ENCODE data around the gene AUTS2.
"Not testable (repeated sequence)": the region's sequence is repeated elsewhere in the genome, so short reads cannot be mapped to it uniquely, and the experiment has no call there.

AUTS2 gene

DNA sequence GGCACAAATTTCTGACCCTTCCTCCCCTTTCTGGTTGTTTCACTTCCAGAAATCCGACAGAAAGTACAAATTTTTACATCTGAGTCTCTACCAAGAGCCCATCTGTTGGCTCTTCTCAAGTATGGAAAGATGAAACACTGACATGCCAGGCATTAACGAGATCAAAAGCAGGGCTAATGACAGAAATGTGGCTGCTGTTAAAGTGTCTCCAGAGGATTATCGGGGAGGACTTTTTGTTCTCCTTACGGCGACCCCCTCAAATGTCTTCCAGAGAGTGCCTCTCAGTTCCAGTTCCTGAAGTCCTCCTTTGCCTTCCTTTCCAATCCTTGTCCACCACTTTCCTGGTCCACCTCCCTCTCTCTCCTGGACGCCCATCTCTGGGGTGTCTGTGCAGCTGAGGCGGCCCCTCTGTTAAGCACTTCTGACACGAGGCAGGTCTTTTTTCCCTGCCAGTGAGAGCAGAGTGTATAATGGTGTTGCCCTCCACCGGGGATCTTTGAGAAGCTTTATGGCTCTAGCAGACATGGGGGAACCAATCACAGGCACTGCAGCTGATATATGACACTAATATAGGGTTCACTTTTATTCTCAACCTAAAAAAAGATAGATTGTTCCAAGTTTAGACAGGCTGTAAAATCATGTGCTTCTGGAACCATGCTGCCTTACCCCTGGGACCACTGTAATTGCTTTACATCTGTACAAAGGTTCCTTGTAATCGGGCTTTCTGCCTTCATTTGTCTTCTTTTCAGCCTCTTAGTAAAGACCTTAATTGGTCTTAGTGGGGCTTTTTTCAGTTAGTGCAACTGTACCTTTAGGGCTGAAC is 757.1 kb downstream of the AUTS2 start:
- no peak overlapping the region for H3K4me3 ChIP-seq (ENCODE audit: low read length in 2 of 2)
- no peak overlapping the region for H3K27ac ChIP-seq (ENCODE audit: low read length)
- H3K27me3 ChIP-seq (ENCODE audit: control insufficient read depth in 1 of 2, insufficient read depth in 2 of 2, low read length in 2 of 2) = no peaks in the 10 kb centered on the region
- H3K9me3 ChIP-seq (ENCODE audit: control insufficient read depth in 2 of 2, low read length in 2 of 2) = no peaks in the 10 kb centered on the region
- no peaks in the 10 kb centered on the region for H3K36me3 ChIP-seq (ENCODE audit: control insufficient read depth in 2 of 2, insufficient read depth in 2 of 2, low read length in 2 of 2)
- peaks cover 10% of the 10 kb centered on the region for H3K4me1 ChIP-seq (ENCODE audit: control insufficient read depth, insufficient read depth, low read length)
- H3K9ac ChIP-seq (ENCODE audit: low read length in 2 of 2) = no peak overlapping the region

DNA sequence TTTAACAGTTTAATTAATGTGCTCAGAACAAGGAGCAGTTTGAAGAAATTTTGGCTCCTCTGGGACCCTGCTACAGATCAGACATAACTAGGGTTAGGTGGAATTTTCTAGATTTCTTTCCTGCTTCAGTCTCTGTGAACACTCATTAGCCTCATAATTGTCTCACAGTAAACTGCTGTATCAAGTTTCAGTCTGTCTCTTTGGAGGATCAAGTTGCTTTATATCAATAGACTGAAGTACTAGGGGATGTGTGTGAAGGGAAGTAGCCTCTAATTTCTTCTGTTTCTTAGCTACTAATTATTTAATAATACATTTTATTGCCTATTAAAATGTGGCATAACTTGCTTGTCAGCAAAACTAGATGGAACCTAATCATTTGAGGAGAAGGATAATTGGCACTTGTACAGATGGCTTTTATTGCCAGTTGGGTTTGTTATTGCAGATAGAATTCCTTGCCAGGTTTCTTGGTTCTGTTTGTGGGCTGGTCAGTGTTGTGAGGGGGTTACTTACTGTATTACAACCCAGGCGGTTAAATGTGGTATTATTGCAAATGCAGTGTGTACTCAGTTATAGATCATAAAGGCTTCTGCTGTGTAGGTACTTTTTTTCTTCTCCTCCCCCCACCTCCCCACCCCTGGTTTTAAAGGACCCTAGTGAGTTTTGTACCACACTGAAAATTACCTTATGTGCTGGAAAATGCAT is 758.0 kb downstream of the AUTS2 start:
- no peak overlapping the region for H3K27ac ChIP-seq (ENCODE audit: low read length)
- H3K9me3 ChIP-seq (ENCODE audit: control insufficient read depth in 2 of 2, low read length in 2 of 2) = no peaks in the 10 kb centered on the region
- H3K4me3 ChIP-seq (ENCODE audit: low read length in 2 of 2) = no peak overlapping the region
- H3K36me3 ChIP-seq (ENCODE audit: control insufficient read depth in 2 of 2, insufficient read depth in 2 of 2, low read length in 2 of 2) = no peaks in the 10 kb centered on the region
- H3K9ac ChIP-seq (ENCODE audit: low read length in 2 of 2) = no peak overlapping the region
- no peaks in the 10 kb centered on the region for H3K27me3 ChIP-seq (ENCODE audit: control insufficient read depth in 1 of 2, insufficient read depth in 2 of 2, low read length in 2 of 2)
- H3K4me1 ChIP-seq (ENCODE audit: control insufficient read depth, insufficient read depth, low read length) = peaks cover 10% of the 10 kb centered on the region

DNA sequence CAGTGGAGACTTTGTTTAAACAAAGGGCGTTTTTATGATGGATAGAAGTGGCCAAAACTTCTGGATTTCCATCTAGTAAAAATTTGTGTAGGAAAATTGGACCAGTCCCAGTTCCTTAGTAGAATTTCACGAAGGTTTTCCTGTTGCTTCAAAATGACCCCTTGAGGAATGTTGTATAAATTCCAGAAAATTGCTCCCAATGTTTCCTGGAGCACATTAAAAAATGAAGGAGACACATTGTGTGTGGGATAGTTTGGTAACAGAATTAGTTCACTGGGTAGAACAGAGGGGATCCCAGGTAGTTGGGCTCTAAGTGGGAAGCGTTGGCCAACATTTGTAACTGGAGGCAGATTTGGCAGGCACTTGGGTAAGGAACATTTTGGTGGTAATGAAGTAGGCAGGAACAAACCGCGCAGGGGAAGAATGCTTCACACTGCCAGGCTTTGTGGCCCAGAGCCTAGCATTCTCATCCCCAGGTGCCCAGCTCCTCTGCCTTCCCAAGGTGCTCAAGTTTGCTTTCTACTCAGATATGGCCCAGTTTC is 758.6 kb downstream of the AUTS2 start:
- Histone ChIP-seq H3K4me3 (ENCODE audit: low read length in 2 of 2) (no peak overlapping the region), H3K9ac (ENCODE audit: low read length in 2 of 2) (no peak overlapping the region), H3K27ac (ENCODE audit: low read length) (no peak overlapping the region), H3K4me1 (ENCODE audit: control insufficient read depth, insufficient read depth, low read length) (peaks cover 10% of the 10 kb centered on the region), H3K36me3 (ENCODE audit: control insufficient read depth in 2 of 2, insufficient read depth in 2 of 2, low read length in 2 of 2) (no peaks in the 10 kb centered on the region), H3K9me3 (ENCODE audit: control insufficient read depth in 2 of 2, low read length in 2 of 2) (no peaks in the 10 kb centered on the region), H3K27me3 (ENCODE audit: control insufficient read depth in 1 of 2, insufficient read depth in 2 of 2, low read length in 2 of 2) (no peaks in the 10 kb centered on the region)

- Histone ChIP-seq H3K4me1 (ENCODE audit: control insufficient read depth, insufficient read depth, low read length) (peaks cover 3% of the 10 kb centered on the region), H3K27me3 (ENCODE audit: control insufficient read depth in 1 of 2, insufficient read depth in 2 of 2, low read length in 2 of 2) (no peaks in the 10 kb centered on the region), H3K9me3 (ENCODE audit: control insufficient read depth in 2 of 2, low read length in 2 of 2) (no peaks in the 10 kb centered on the region), H3K4me3 (ENCODE audit: low read length in 2 of 2) (no peak overlapping the region), H3K9ac (ENCODE audit: low read length in 2 of 2) (no peak overlapping the region), H3K36me3 (ENCODE audit: control insufficient read depth in 2 of 2, insufficient read depth in 2 of 2, low read length in 2 of 2) (no peaks in the 10 kb centered on the region), H3K27ac (ENCODE audit: low read length) (no peak overlapping the region)
Observed at GRCh38 chr7:70360557-70360956, 762.3 kb downstream of the AUTS2 start.

- H3K27ac ChIP-seq (ENCODE audit: low read length) = no peak overlapping the region
- no peaks in the 10 kb centered on the region for H3K27me3 ChIP-seq (ENCODE audit: control insufficient read depth in 1 of 2, insufficient read depth in 2 of 2, low read length in 2 of 2)
- no peaks in the 10 kb centered on the region for H3K9me3 ChIP-seq (ENCODE audit: control insufficient read depth in 2 of 2, low read length in 2 of 2)
- H3K4me1 ChIP-seq (ENCODE audit: control insufficient read depth, insufficient read depth, low read length) = peaks cover 1% of the 10 kb centered on the region
- H3K4me3 ChIP-seq (ENCODE audit: low read length in 2 of 2) = no peak overlapping the region
- H3K9ac ChIP-seq (ENCODE audit: low read length in 2 of 2) = no peak overlapping the region
- no peaks in the 10 kb centered on the region for H3K36me3 ChIP-seq (ENCODE audit: control insufficient read depth in 2 of 2, insufficient read depth in 2 of 2, low read length in 2 of 2)
Observed at GRCh38 chr7:70361821-70362220, 763.5 kb downstream of the AUTS2 start.

GRCh38 chr7:70364393-70364792 is 766.1 kb downstream of the AUTS2 start:
- not testable (repeated sequence) for H3K27me3 ChIP-seq (ENCODE audit: control insufficient read depth in 1 of 2, insufficient read depth in 2 of 2, low read length in 2 of 2); H3K36me3 ChIP-seq (ENCODE audit: control insufficient read depth in 2 of 2, insufficient read depth in 2 of 2, low read length in 2 of 2); H3K9me3 ChIP-seq (ENCODE audit: control insufficient read depth in 2 of 2, low read length in 2 of 2); H3K27ac ChIP-seq (ENCODE audit: low read length); H3K4me3 ChIP-seq (ENCODE audit: low read length in 2 of 2); H3K9ac ChIP-seq (ENCODE audit: low read length in 2 of 2); H3K4me1 ChIP-seq (ENCODE audit: control insufficient read depth, insufficient read depth, low read length)

DNA sequence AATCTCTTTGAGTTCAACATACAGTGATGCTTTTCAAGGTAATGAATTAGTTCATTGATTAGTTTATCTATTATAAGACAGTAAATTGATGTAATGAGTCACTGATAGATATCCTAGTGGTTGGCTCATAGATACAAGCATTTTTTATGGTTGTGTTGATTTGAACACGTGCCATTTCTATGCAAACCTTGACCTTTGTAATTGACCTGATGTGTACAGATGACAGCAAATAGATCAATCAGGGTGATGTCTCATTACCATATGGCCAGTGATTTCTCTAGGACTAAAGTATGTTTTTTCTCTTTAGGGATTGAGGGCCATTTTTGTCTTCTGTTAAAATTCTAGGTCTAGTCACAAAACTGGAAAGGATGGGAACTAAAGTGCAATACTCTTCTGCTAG is 773.4 kb downstream of the AUTS2 start:
- no peak overlapping the region for H3K9ac ChIP-seq (ENCODE audit: low read length in 2 of 2)
- H3K27ac ChIP-seq (ENCODE audit: low read length) = no peak overlapping the region
- H3K27me3 ChIP-seq (ENCODE audit: control insufficient read depth in 1 of 2, insufficient read depth in 2 of 2, low read length in 2 of 2) = no peaks in the 10 kb centered on the region
- H3K9me3 ChIP-seq (ENCODE audit: control insufficient read depth in 2 of 2, low read length in 2 of 2) = no peaks in the 10 kb centered on the region
- peaks cover 3% of the 10 kb centered on the region for H3K4me1 ChIP-seq (ENCODE audit: control insufficient read depth, insufficient read depth, low read length)
- no peak overlapping the region for H3K4me3 ChIP-seq (ENCODE audit: low read length in 2 of 2)
- no peaks in the 10 kb centered on the region for H3K36me3 ChIP-seq (ENCODE audit: control insufficient read depth in 2 of 2, insufficient read depth in 2 of 2, low read length in 2 of 2)

- H3K27ac ChIP-seq (ENCODE audit: low read length) = no peak overlapping the region
- no peaks in the 10 kb centered on the region for H3K36me3 ChIP-seq (ENCODE audit: control insufficient read depth in 2 of 2, insufficient read depth in 2 of 2, low read length in 2 of 2)
- no peak overlapping the region for H3K9ac ChIP-seq (ENCODE audit: low read length in 2 of 2)
- H3K27me3 ChIP-seq (ENCODE audit: control insufficient read depth in 1 of 2, insufficient read depth in 2 of 2, low read length in 2 of 2) = no peaks in the 10 kb centered on the region
- no peak overlapping the region for H3K4me3 ChIP-seq (ENCODE audit: low read length in 2 of 2)
- H3K9me3 ChIP-seq (ENCODE audit: control insufficient read depth in 2 of 2, low read length in 2 of 2) = no peaks in the 10 kb centered on the region
- H3K4me1 ChIP-seq (ENCODE audit: control insufficient read depth, insufficient read depth, low read length) = peaks cover 3% of the 10 kb centered on the region
Observed at GRCh38 chr7:70372768-70373515, 774.7 kb downstream of the AUTS2 start.

GRCh38 chr7:70374772-70375533 is 776.7 kb downstream of the AUTS2 start:
- Histone ChIP-seq H3K4me1 (ENCODE audit: control insufficient read depth, insufficient read depth, low read length) (peaks cover 3% of the 10 kb centered on the region), H3K36me3 (ENCODE audit: control insufficient read depth in 2 of 2, insufficient read depth in 2 of 2, low read length in 2 of 2) (no peaks in the 10 kb centered on the region), H3K9ac (ENCODE audit: low read length in 2 of 2) (no peak overlapping the region), H3K9me3 (ENCODE audit: control insufficient read depth in 2 of 2, low read length in 2 of 2) (no peaks in the 10 kb centered on the region), H3K27ac (ENCODE audit: low read length) (no peak overlapping the region), H3K27me3 (ENCODE audit: control insufficient read depth in 1 of 2, insufficient read depth in 2 of 2, low read length in 2 of 2) (no peaks in the 10 kb centered on the region), H3K4me3 (ENCODE audit: low read length in 2 of 2) (no peak overlapping the region)

DNA sequence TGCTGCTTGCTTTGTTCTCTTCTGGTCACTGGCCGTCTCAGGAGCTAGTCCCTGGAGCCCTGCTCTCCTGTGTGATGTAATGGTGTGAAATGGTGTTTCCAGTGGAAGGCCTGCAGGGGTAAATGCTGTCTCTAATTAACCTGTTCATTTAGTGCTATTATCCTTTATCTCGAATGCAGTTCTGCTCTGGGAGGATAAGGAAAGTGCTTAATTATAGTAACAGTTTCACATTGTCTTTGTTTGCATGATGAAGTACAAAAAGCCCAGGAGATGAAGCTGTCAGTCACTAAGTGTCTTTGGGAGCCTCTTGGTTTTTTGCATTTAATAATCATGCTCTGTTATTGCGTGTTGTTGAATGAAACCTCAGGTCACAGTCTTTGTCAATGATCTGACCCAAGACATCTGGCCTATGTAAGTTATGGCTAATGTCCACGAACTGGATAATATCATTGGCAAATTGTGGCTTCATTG is 778.3 kb downstream of the AUTS2 start:
- H3K36me3 ChIP-seq (ENCODE audit: control insufficient read depth in 2 of 2, insufficient read depth in 2 of 2, low read length in 2 of 2) = no peaks in the 10 kb centered on the region
- peaks cover 3% of the 10 kb centered on the region for H3K4me1 ChIP-seq (ENCODE audit: control insufficient read depth, insufficient read depth, low read length)
- no peak overlapping the region for H3K9ac ChIP-seq (ENCODE audit: low read length in 2 of 2)
- H3K4me3 ChIP-seq (ENCODE audit: low read length in 2 of 2) = no peak overlapping the region
- H3K27ac ChIP-seq (ENCODE audit: low read length) = no peak overlapping the region
- no peaks in the 10 kb centered on the region for H3K27me3 ChIP-seq (ENCODE audit: control insufficient read depth in 1 of 2, insufficient read depth in 2 of 2, low read length in 2 of 2)
- H3K9me3 ChIP-seq (ENCODE audit: control insufficient read depth in 2 of 2, low read length in 2 of 2) = no peaks in the 10 kb centered on the region
